GM12878 (cell line): Measurements from ENCODE around the gene CFAP97D2. TPM values are rescaled to one million over a fixed set of nuclear protein-coding genes. Genes with fewer than 3 reads are reported as not detected.

Source experiments
- BCL3 ChIP-seq: IDR thresholded peaks from 2 replicates; pipeline ENCODE4 v1.6.1; 2011; ENCODE audit warnings: borderline replicate concordance, low read depth, mild to moderate bottlenecking, moderate library complexity, low read length; ENCODE audit not compliant: insufficient read depth, poor library complexity, severe bottlenecking
- BMI1 ChIP-seq: fragments of 450-650 bp; IDR thresholded peaks from 2 replicates; pipeline ENCODE4 v1.6.1; 2016; ENCODE audit warnings: mild to moderate bottlenecking, moderate library complexity, borderline replicate concordance
- DPF2 ChIP-seq: fragments of 450-650 bp; IDR thresholded peaks from 2 replicates; pipeline ENCODE4 v1.6.1; 2017; ENCODE audit warnings: mild to moderate bottlenecking
- E2F8 ChIP-seq: fragments of 450-650 bp; IDR thresholded peaks from 2 replicates; pipeline ENCODE4 v1.6.1; 2018; ENCODE audit warnings: mild to moderate bottlenecking, low read depth, moderate library complexity; ENCODE audit not compliant: partially characterized antibody
- EP300 ChIP-seq, 2 experiments: fragments of 150-350 bp in 1 of 2; IDR thresholded peaks; 2 replicates each; pipeline ENCODE4 v1.6.1; 2011 to 2012; ENCODE audit warnings: low read depth in 2 of 2, low read length in 2 of 2, borderline replicate concordance in 1 of 2, improper control_type of control experiment in 1 of 2, inconsistent platforms in 1 of 2; ENCODE audit not compliant: control insufficient read depth in 1 of 2
- ESRRA ChIP-seq: IDR thresholded peaks from 2 replicates; pipeline ENCODE4 v1.6.1; 2012; ENCODE audit warnings: mild to moderate bottlenecking, low read length, improper control_type of control experiment
- FOXK2 ChIP-seq: fragments of 450-650 bp; IDR thresholded peaks from 2 replicates; pipeline ENCODE4 v1.6.1; 2017; ENCODE audit warnings: mild to moderate bottlenecking, moderate library complexity
- FOXM1 ChIP-seq: IDR thresholded peaks from 2 replicates; pipeline ENCODE4 v1.6.1; 2012; ENCODE audit warnings: low read depth, mild to moderate bottlenecking, inconsistent platforms, low read length, moderate library complexity
- GATAD2B ChIP-seq: fragments of 450-650 bp; conservative IDR thresholded peaks from 2 replicates; pipeline ENCODE4 v1.6.1; 2017; ENCODE audit warnings: low read depth, mild to moderate bottlenecking, moderate library complexity
- HCFC1 ChIP-seq: fragments of 150-350 bp; IDR thresholded peaks from 2 replicates; pipeline ENCODE4 v1.6.1; 2014; ENCODE audit warnings: low read length
- IRF4 ChIP-seq: IDR thresholded peaks from 2 replicates; pipeline ENCODE4 v1.6.1; 2011; ENCODE audit warnings: low read depth, low read length
- JUND ChIP-seq: IDR thresholded peaks from 2 replicates; pipeline ENCODE4 v1.6.1; 2012; ENCODE audit warnings: low read depth, mild to moderate bottlenecking, low read length, improper control_type of control experiment, moderate library complexity
- KDM1A ChIP-seq: fragments of 200-600 bp; sonication (generic); IDR thresholded peaks from 2 replicates; pipeline ENCODE4 v1.6.1; 2016; ENCODE audit warnings: borderline replicate concordance
- LARP7 ChIP-seq: fragments of 450-650 bp; IDR thresholded peaks from 2 replicates; pipeline ENCODE4 v1.6.1; 2017; ENCODE audit warnings: mild to moderate bottlenecking
- MEF2B ChIP-seq: fragments of 450-650 bp; IDR thresholded peaks from 2 replicates; pipeline ENCODE4 v1.6.1; 2018; ENCODE audit warnings: mild to moderate bottlenecking, moderate library complexity; ENCODE audit not compliant: partially characterized antibody, poor library complexity, severe bottlenecking
- NFXL1 ChIP-seq: fragments of 450-650 bp; IDR thresholded peaks from 2 replicates; pipeline ENCODE4 v1.6.1; 2017; ENCODE audit warnings: antibody characterized with exemption, mild to moderate bottlenecking, borderline replicate concordance
- PAX8 ChIP-seq: fragments of 450-650 bp; IDR thresholded peaks from 2 replicates; pipeline ENCODE4 v1.6.1; 2017; ENCODE audit warnings: mild to moderate bottlenecking, moderate library complexity
- POLR2A ChIP-seq: IDR thresholded peaks from 2 replicates; pipeline ENCODE4 v1.6.1; 2011; ENCODE audit warnings: low read depth, mild to moderate bottlenecking, low read length
- POLR2AphosphoS5 ChIP-seq: IDR thresholded peaks from 2 replicates; pipeline ENCODE4 v1.6.1; 2011; ENCODE audit warnings: mild to moderate bottlenecking, low read length, inconsistent platforms
- POU2F2 ChIP-seq: IDR thresholded peaks from 3 replicates; pipeline ENCODE4 v1.6.1; 2011; ENCODE audit warnings: low read depth, mild to moderate bottlenecking, low read length, borderline replicate concordance
- RUNX3 ChIP-seq: IDR thresholded peaks from 2 replicates; pipeline ENCODE4 v1.6.1; 2012; ENCODE audit warnings: low read length, inconsistent platforms
- SKIL ChIP-seq: fragments of 450-650 bp; IDR thresholded peaks from 2 replicates; pipeline ENCODE4 v1.6.1; 2017; ENCODE audit warnings: mild to moderate bottlenecking, low read depth, inconsistent platforms; ENCODE audit not compliant: poor library complexity, severe bottlenecking
- SPI1 ChIP-seq: IDR thresholded peaks from 2 replicates; pipeline ENCODE4 v1.6.1; 2011; ENCODE audit warnings: low read depth, mild to moderate bottlenecking, low read length, moderate library complexity, borderline replicate concordance; ENCODE audit not compliant: insufficient read depth
- STAT3 ChIP-seq: IDR thresholded peaks from 2 replicates; pipeline ENCODE4 v1.6.1; 2011; ENCODE audit warnings: low read depth, low read length, improper control_type of control experiment
- TAF1 ChIP-seq: IDR thresholded peaks from 2 replicates; pipeline ENCODE4 v1.6.1; 2011; ENCODE audit warnings: mild to moderate bottlenecking, low read depth, low read length, borderline replicate concordance
- USF1 ChIP-seq: IDR thresholded peaks from 2 replicates; pipeline ENCODE4 v1.6.1; 2011; ENCODE audit warnings: borderline replicate concordance, low read depth, mild to moderate bottlenecking, moderate library complexity, mixed read lengths, low read length; ENCODE audit not compliant: insufficient read depth; ENCODE audit errors: extremely low read length
- ZBED1 ChIP-seq: IDR thresholded peaks from 2 replicates; pipeline ENCODE4 v1.6.1; 2016; ENCODE audit warnings: borderline replicate concordance
- polyA plus RNA-seq, 11 experiments: library from polyadenylated mRNA; depleted of rRNA in 4 of 11; unstranded in 6 of 11; stranded (reverse) in 5 of 11; fragments of >200 nt; fragmentation: Nextera tagmentation in 4 of 11; fragmentation: Illumina TruSeq in 1 of 11; extraction: Ambion mirVana in 4 of 11; extraction: Trizol in 1 of 11; gene quantifications; 1 replicate in 1 of 11; 2 replicates in 10 of 11; pipeline versions ENCODE4 v1.2.1 to v1.2.3, GENCODE V29; 2011 to 2016; ENCODE audit warnings: inconsistent platforms in 2 of 11, missing spikeins in 2 of 11, low read depth in 1 of 11
- total RNA-seq, 4 experiments: library from RNA; depleted of rRNA in 3 of 4; stranded (reverse); fragments of >200 nt in 3 of 4; fragmentation: Illumina TruSeq in 1 of 4; extraction: Trizol in 1 of 4; gene quantifications; 2 replicates each; pipeline versions ENCODE4 v1.2.1 to v1.2.3, GENCODE V29; 2013 to 2021

CFAP97D2 gene
- total and polyA plus RNA-seq, 10 of the 15 experiments (the other 5 are each of a cell fraction or from before 2014, with no cell fraction given) = not detected

GRCh38 chr13:114148521-114148855, 30.6 kb upstream of the CFAP97D2 start (continued):
- no peak for TF ChIP-seq TAF1
- no peak; the same call in 2 of the 3 replicates for TF ChIP-seq POU2F2
- TF ChIP-seq FOXM1 = peak; percentile 53; the same call in 1 of the 2 replicates
- TF ChIP-seq STAT3 = no peak
- TF ChIP-seq E2F8 = no peak
- TF ChIP-seq JUND = no peak
- TF ChIP-seq BMI1 = no peak
- TF ChIP-seq DPF2 = no peak
- TF ChIP-seq USF1 = no peak
- no peak for TF ChIP-seq LARP7
- no peak for TF ChIP-seq HCFC1
- no peak for TF ChIP-seq NFXL1
- TF ChIP-seq GATAD2B = no peak
- TF ChIP-seq IRF4 = no peak
- peak; percentile 83 for TF ChIP-seq RUNX3
- TF ChIP-seq MEF2B = peak; percentile 52
- no peak for TF ChIP-seq ESRRA
- no peak for TF ChIP-seq KDM1A
- no peak for TF ChIP-seq ZBED1
- TF ChIP-seq BCL3 = no peak
- TF ChIP-seq FOXK2 = no peak
- peak; percentile 83 to 92 for TF ChIP-seq EP300 (IDR thresholded peaks at IDR 0.05; ENCODE audit: borderline replicate concordance in 1 of 2, control insufficient read depth in 1 of 2, low read depth in 2 of 2, low read length in 2 of 2)
- TF ChIP-seq SKIL = peak; percentile 22
- TF ChIP-seq POLR2AphosphoS5 = 0 out of 2 replicates have a peak, but pooled peaks have one; percentile 37
- no peak for TF ChIP-seq POLR2A
- no peak for TF ChIP-seq PAX8
- TF ChIP-seq SPI1 = no peak
